SK-N-SH (cell line): Measurements from ENCODE around the gene EFEMP2. TPM values are rescaled to one million over a fixed set of nuclear protein-coding genes. Genes with fewer than 3 reads are reported as not detected.

ENCODE experiments used
- CTCF ChIA-PET: fragments of 300-600, 350-600 bp; formaldehyde crosslinking; extraction: SDS; loops from one replicate; lab custom pipeline; 2021; lab: Yijun Ruan, JAX
- POLR2A ChIA-PET: fragments of 350-600 bp; sonication (Branson Sonifier 250); formaldehyde crosslinking; extraction: SDS; loops from one replicate; lab custom pipeline; 2020; ENCODE audit warnings: antibody characterized with exemption, inconsistent platforms; lab: Yijun Ruan, JAX
- DNase-seq: peaks from one replicate; pipeline ENCODE4 v3.0.0; 2012
- H2AFZ ChIP-seq: fragments of 200-600 bp; sonication (generic); 2 replicates; pipeline ENCODE4 v1.8.1; 2016; ENCODE audit warnings: antibody characterized with exemption, mild to moderate bottlenecking, low read depth
- H3F3A ChIP-seq: fragments of 200-600 bp; sonication (generic); replicated peaks from 2 replicates; pipeline ENCODE3; 2016; ENCODE audit warnings: antibody characterized with exemption, mild to moderate bottlenecking; ENCODE audit not compliant: insufficient read depth
- H3K27ac ChIP-seq, 2 experiments: fragments of 200-500 bp in 1 of 2; fragments of 200-600 bp in 1 of 2; sonication (Bioruptor generic) in 1 of 2; sonication (generic), shearing (Covaris generic) in 1 of 2; 2 replicates each; pipeline versions ENCODE4 v1.5.1 to v1.6.1; 2014 to 2016; ENCODE audit warnings: low read depth in 2 of 2, inconsistent platforms in 1 of 2, low read length in 1 of 2, mild to moderate bottlenecking in 1 of 2, mixed read lengths in 1 of 2
- H3K27me3 ChIP-seq: fragments of 200-600 bp; sonication (generic), shearing (Covaris generic); 2 replicates; pipeline ENCODE4 v1.6.1; 2016; ENCODE audit warnings: mixed run types; ENCODE audit not compliant: insufficient read depth
- H3K36me3 ChIP-seq, 2 experiments: fragments of 200-500 bp in 1 of 2; fragments of 200-600 bp in 1 of 2; sonication (Bioruptor generic) in 1 of 2; sonication (generic) in 1 of 2; replicated peaks in 1 of 2; 2 replicates each; pipeline versions ENCODE3 to v1.5.1; 2014 to 2016; ENCODE audit warnings: low read length in 1 of 2, mild to moderate bottlenecking in 1 of 2; ENCODE audit not compliant: insufficient read depth in 2 of 2, control insufficient read depth in 1 of 2
- H3K4me1 ChIP-seq, 2 experiments: fragments of 200-500 bp in 1 of 2; fragments of 200-600 bp in 1 of 2; sonication (Bioruptor generic) in 1 of 2; sonication (generic), shearing (Covaris generic) in 1 of 2; 2 replicates each; pipeline versions ENCODE4 v1.5.1 to v1.6.1; 2014 to 2016; ENCODE audit warnings: low read depth in 1 of 2, low read length in 1 of 2, mixed run types in 1 of 2; ENCODE audit not compliant: insufficient read depth in 2 of 2, control insufficient read depth in 1 of 2
- H3K4me2 ChIP-seq: fragments of 200-600 bp; sonication (generic), shearing (Covaris generic); 2 replicates; pipeline ENCODE4 v1.6.1; 2017; ENCODE audit warnings: mixed run types
- H3K4me3 ChIP-seq, 2 experiments: fragments of 200-500 bp in 1 of 2; fragments of 200-600 bp in 1 of 2; sonication (Bioruptor generic) in 1 of 2; sonication (generic), shearing (Covaris generic) in 1 of 2; 2 replicates each; pipeline versions ENCODE4 v1.5.1 to v1.8.1; 2014 to 2016; ENCODE audit warnings: low read depth in 2 of 2, inconsistent platforms in 1 of 2, low read length in 1 of 2, mild to moderate bottlenecking in 1 of 2, mixed read lengths in 1 of 2, moderate library complexity in 1 of 2
- H3K79me2 ChIP-seq: fragments of 200-600 bp; sonication (generic); 2 replicates; pipeline ENCODE4 v1.8.1; 2017; ENCODE audit warnings: mild to moderate bottlenecking; ENCODE audit not compliant: insufficient read depth
- H3K9ac ChIP-seq: fragments of 200-600 bp; sonication (generic); 2 replicates; pipeline ENCODE4 v1.6.1; 2017; ENCODE audit warnings: mixed run types
- H3K9me2 ChIP-seq: fragments of 200-600 bp; sonication (generic); 2 replicates; pipeline ENCODE4 v1.6.1; 2017; ENCODE audit warnings: mixed run types
- H3K9me3 ChIP-seq: fragments of 200-600 bp; sonication (generic); 2 replicates; pipeline ENCODE4 v1.6.1; 2017; ENCODE audit warnings: mixed run types, mild to moderate bottlenecking, moderate library complexity
- H4K20me1 ChIP-seq: fragments of 200-600 bp; sonication (generic); 2 replicates; pipeline ENCODE4 v1.6.1; 2017; ENCODE audit warnings: mild to moderate bottlenecking, mixed run types; ENCODE audit not compliant: insufficient read depth
- CHD2 ChIP-seq: fragments of 150-350 bp; IDR thresholded peaks from 2 replicates; pipeline ENCODE4 v1.6.1; 2018; ENCODE audit warnings: low read length; ENCODE audit not compliant: partially characterized antibody
- ELF1 ChIP-seq: IDR thresholded peaks from 2 replicates; pipeline ENCODE4 v1.4.0; 2012
- EP300 ChIP-seq, 2 experiments: IDR thresholded peaks; 2 replicates each; pipeline versions ENCODE4 v1.4.0 to v1.6.1; 2012; ENCODE audit warnings: borderline replicate concordance in 1 of 2, low read depth in 1 of 2, low read length in 1 of 2
- FOSL2 ChIP-seq: IDR thresholded peaks from 2 replicates; pipeline ENCODE4 v1.4.0; 2012; ENCODE audit warnings: low read depth, mild to moderate bottlenecking, moderate library complexity, borderline replicate concordance
- FOXM1 ChIP-seq: IDR thresholded peaks from 2 replicates; pipeline ENCODE4 v1.4.0; 2012; ENCODE audit warnings: low read depth, mild to moderate bottlenecking
- GABPA ChIP-seq: IDR thresholded peaks from 2 replicates; pipeline ENCODE4 v1.4.0; 2012; ENCODE audit warnings: low read depth, mild to moderate bottlenecking
- GATA2 ChIP-seq: sonication (generic); formaldehyde crosslinking; IDR thresholded peaks from 2 replicates; pipeline ENCODE4 v1.5.0; 2020; ENCODE audit warnings: mild to moderate bottlenecking, missing genetic modification reagents
- MEF2A ChIP-seq: IDR thresholded peaks from 2 replicates; pipeline ENCODE4 v1.4.0; 2012; ENCODE audit warnings: low read depth, borderline replicate concordance
- NRF1 ChIP-seq: IDR thresholded peaks from 2 replicates; pipeline ENCODE4 v1.6.1; 2012; ENCODE audit warnings: low read depth, mild to moderate bottlenecking, low read length
- POLR2AphosphoS5 ChIP-seq: IDR thresholded peaks from 2 replicates; pipeline ENCODE4 v1.6.1; 2012; ENCODE audit warnings: low read depth, low read length
- RCOR1 ChIP-seq: fragments of 150-350 bp; IDR thresholded peaks from 2 replicates; pipeline ENCODE4 v1.6.1; 2017; ENCODE audit warnings: antibody characterized with exemption, low read length
- TAF1 ChIP-seq: IDR thresholded peaks from 2 replicates; pipeline ENCODE4 v1.6.1; 2012; ENCODE audit warnings: low read depth, mild to moderate bottlenecking, low read length, moderate library complexity, borderline replicate concordance
- TCF12 ChIP-seq: IDR thresholded peaks from 2 replicates; pipeline ENCODE4 v1.4.0; 2012
- YY1 ChIP-seq: IDR thresholded peaks from 2 replicates; pipeline ENCODE4 v1.4.0; 2012; ENCODE audit warnings: low read depth, mild to moderate bottlenecking
- WGBS: methylation state at CpG from one replicate; pipeline ENCODE4 v1.1.6; 2017; ENCODE audit warnings: low lambda C conversion rate; 5-methylcytosine and 5-hydroxymethylcytosine counted together
- polyA plus RNA-seq, 3 experiments: library from polyadenylated mRNA; depleted of rRNA; stranded (reverse); fragments of >200 nt; gene quantifications; 2 replicates each; pipeline ENCODE4 v1.2.3, GENCODE V29; 2012
- TF ChIP-seq, protein P1 (sequence below): IDR thresholded peaks from 2 replicates; pipeline ENCODE4 v1.4.0; 2012; ENCODE audit warnings: low read depth
- TF ChIP-seq, protein P2 (sequence below): fragments of 150-350 bp; IDR thresholded peaks from 2 replicates; pipeline ENCODE4 v1.6.1; 2017; ENCODE audit warnings: antibody characterized with exemption, low read length, low read depth, borderline replicate concordance
- TF ChIP-seq, protein P3 (sequence below): IDR thresholded peaks from 2 replicates; pipeline ENCODE4; 2012
- TF ChIP-seq, protein P4 (sequence below): fragments of 150-350 bp; IDR thresholded peaks from 2 replicates; pipeline ENCODE4 v1.6.1; 2016; ENCODE audit warnings: mild to moderate bottlenecking, low read depth, low read length
- TF ChIP-seq, protein P5 (sequence below): fragments of 200-600 bp; sonication (generic); IDR thresholded peaks from 2 replicates; pipeline ENCODE4 v1.6.1; 2017; ENCODE audit warnings: antibody characterized with exemption, mild to moderate bottlenecking, moderate library complexity

EFEMP2 gene
- polyA plus RNA-seq, 1 of the 3 experiments (the other 2 are of a cell fraction): 203 TPM

DNA sequence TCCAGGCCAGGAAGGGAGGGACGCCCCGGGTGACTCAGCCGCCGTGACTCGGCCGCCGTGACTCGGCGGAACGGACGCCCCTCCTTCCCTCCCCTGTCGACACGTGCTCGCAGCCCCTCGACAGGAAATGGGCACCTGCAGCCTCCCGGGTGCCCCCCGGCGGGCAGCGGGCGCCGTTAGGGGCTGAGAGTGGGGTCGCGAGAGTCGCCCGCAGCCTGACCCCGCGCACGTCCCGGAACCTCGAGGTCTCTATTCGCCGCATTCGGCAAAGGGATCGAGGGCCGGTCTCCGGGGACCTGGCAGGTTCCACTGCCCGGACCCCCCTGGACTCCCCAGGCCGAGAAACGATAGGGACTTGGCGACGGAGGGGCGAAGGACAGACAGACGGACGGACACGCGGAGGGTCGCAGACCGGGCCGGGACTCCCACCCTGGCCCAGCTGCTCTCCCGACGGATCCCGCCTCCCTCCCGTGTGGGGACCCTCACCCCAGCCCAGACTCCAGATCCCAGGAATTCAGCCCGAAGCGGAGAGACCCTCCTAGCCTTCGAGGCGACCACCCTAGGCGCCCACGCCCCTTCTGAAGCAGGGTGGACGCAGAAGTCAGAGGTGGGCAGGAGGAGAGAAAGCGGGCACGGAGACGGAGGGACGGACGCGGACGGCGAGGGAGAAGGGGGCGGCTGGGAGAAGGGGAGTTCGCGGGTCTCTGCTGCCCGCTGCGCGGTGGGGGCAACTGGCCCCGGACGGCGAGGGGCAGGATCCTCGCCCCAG lies 26.9 kb upstream of the EFEMP2 start (continued):
- TF ChIP-seq NRF1 (no peak), RCOR1 (no peak), YY1 (peak; percentile 40; the same call in 1 of the 2 replicates), TAF1 (no peak), TCF12 (no peak), CHD2 (no peak), GATA2 (no peak), MEF2A (no peak), FOXM1 (peak; percentile 57), EP300 (IDR thresholded peaks at IDR 0.05; ENCODE audit: borderline replicate concordance in 1 of 2, low read depth in 1 of 2, low read length in 1 of 2) (peak in 1 of 2 experiments; percentile 61; a peak in 1 of 4 replicates), GABPA (0 out of 2 replicates have a peak, but pooled peaks have one; percentile 29), FOSL2 (peak; percentile 82), POLR2AphosphoS5 (no peak)
- TF ChIP-seq, protein P1, sequence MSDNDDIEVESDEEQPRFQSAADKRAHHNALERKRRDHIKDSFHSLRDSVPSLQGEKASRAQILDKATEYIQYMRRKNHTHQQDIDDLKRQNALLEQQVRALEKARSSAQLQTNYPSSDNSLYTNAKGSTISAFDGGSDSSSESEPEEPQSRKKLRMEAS: peak; percentile 97
- TF ChIP-seq, protein P2, sequence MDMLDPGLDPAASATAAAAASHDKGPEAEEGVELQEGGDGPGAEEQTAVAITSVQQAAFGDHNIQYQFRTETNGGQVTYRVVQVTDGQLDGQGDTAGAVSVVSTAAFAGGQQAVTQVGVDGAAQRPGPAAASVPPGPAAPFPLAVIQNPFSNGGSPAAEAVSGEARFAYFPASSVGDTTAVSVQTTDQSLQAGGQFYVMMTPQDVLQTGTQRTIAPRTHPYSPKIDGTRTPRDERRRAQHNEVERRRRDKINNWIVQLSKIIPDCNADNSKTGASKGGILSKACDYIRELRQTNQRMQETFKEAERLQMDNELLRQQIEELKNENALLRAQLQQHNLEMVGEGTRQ: no peak
- TF ChIP-seq, protein P3, sequence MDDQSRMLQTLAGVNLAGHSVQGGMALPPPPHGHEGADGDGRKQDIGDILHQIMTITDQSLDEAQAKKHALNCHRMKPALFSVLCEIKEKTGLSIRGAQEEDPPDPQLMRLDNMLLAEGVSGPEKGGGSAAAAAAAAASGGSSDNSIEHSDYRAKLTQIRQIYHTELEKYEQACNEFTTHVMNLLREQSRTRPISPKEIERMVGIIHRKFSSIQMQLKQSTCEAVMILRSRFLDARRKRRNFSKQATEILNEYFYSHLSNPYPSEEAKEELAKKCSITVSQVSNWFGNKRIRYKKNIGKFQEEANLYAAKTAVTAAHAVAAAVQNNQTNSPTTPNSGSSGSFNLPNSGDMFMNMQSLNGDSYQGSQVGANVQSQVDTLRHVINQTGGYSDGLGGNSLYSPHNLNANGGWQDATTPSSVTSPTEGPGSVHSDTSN: no peak

DNA sequence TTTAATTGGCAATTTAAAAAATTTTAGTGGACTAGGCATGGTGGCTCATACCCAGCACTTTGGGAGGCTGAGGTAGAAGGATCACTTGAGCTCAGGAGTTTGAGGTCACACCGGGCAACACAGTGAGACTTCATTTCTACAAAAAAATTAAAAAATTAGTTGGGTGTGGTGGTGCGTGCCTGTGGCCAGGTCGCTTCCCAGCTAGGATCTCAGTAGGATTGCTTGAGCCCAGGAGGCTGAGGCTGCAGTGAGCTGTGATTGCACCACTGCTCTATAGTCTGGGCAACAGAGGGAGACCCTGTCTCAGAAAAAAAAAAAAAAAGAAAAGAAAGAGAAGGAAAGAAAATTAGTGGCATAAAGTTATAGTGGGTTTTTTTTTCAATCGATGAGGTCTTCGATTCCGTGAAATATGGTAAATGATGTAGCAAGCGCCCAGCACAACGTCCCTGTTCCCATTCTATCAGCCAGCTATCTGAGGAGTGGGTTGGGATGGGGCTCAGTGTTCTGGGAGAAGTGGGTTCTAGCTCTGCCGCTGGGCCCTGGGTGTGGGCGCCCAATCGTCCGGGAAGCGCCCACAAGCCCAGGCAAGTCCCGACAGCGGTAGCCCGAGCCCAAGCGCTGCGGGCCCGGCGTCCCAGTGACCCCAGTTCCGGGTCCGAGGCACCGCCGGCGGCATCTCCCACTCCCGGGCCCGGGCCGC lies 26.2 kb upstream of the EFEMP2 start:
- Histone ChIP-seq H3K27me3 (no peaks in the 10 kb centered on the region), H2AFZ (no peak overlapping the region), H3K4me2 (peak overlapping the region; percentile 89), H3K9me2 (no peaks in the 10 kb centered on the region), H4K20me1 (peaks cover 53% of the 10 kb centered on the region), H3K36me3 (peaks cover 0 to 35% of the 10 kb centered on the region in 2 experiments), H3K9ac (peak overlapping the region; percentile 97), H3F3A (peaks cover 64% of the 10 kb centered on the region), H3K4me1 (peaks cover 6 to 47% of the 10 kb centered on the region in 2 experiments; a peak in 3 of 4 replicates), H3K27ac (peak overlapping the region in 1 of 2 experiments; percentile 95; a peak in 3 of 4 replicates), H3K9me3 (no peaks in the 10 kb centered on the region), H3K4me3 (peak overlapping the region; percentile 59 to 82), H3K79me2 (peaks cover 87% of the 10 kb centered on the region)
- ChIA-PET POLR2A (no interaction called here), CTCF (interaction anchor here (0.6 to 4.6 kb wide), 5 partner anchors 10 to 67 kb away, joined by 3 to 36 read pairs (median 20); partner anchors contain the start of genes CCDC85B and FIBP)
- WGBS: 27% methylated on average over 8 of the region's 28 CpGs
- TF ChIP-seq, protein P4, sequence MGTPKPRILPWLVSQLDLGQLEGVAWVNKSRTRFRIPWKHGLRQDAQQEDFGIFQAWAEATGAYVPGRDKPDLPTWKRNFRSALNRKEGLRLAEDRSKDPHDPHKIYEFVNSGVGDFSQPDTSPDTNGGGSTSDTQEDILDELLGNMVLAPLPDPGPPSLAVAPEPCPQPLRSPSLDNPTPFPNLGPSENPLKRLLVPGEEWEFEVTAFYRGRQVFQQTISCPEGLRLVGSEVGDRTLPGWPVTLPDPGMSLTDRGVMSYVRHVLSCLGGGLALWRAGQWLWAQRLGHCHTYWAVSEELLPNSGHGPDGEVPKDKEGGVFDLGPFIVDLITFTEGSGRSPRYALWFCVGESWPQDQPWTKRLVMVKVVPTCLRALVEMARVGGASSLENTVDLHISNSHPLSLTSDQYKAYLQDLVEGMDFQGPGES: no peak
- TF ChIP-seq GABPA (no peak; the same call in 1 of the 2 replicates), ELF1 (peak; percentile 64; the same call in 1 of the 2 replicates), TAF1 (peak; percentile 40; the same call in 1 of the 2 replicates)
- TF ChIP-seq, protein P5, sequence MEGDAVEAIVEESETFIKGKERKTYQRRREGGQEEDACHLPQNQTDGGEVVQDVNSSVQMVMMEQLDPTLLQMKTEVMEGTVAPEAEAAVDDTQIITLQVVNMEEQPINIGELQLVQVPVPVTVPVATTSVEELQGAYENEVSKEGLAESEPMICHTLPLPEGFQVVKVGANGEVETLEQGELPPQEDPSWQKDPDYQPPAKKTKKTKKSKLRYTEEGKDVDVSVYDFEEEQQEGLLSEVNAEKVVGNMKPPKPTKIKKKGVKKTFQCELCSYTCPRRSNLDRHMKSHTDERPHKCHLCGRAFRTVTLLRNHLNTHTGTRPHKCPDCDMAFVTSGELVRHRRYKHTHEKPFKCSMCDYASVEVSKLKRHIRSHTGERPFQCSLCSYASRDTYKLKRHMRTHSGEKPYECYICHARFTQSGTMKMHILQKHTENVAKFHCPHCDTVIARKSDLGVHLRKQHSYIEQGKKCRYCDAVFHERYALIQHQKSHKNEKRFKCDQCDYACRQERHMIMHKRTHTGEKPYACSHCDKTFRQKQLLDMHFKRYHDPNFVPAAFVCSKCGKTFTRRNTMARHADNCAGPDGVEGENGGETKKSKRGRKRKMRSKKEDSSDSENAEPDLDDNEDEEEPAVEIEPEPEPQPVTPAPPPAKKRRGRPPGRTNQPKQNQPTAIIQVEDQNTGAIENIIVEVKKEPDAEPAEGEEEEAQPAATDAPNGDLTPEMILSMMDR: no peak
- DNase-seq: no peak
